PFSK-1 (cell line): Measurements from ENCODE around the gene TK2.

Experiments used
- FOXP2 ChIP-seq: optimal IDR thresholded peaks from 2 replicates; pipeline ENCODE3; 2011; ENCODE audit warnings: borderline replicate concordance, control low read depth, inconsistent platforms; ENCODE audit not compliant: insufficient read depth; ENCODE audit errors: extremely low read length, extremely low read depth
- POLR2AphosphoS5 ChIP-seq: IDR thresholded peaks from 2 replicates; pipeline ENCODE4 v1.6.1; 2012; ENCODE audit warnings: low read depth, mild to moderate bottlenecking, control low read depth, low read length, moderate library complexity
- REST ChIP-seq, 2 experiments: IDR thresholded peaks; 2 replicates each; pipeline versions ENCODE4 v1.6.1 to v1.8.0; 2011 to 2012; ENCODE audit warnings: low read depth in 2 of 2, low read length in 2 of 2, control low read depth in 1 of 2, inconsistent platforms in 1 of 2, mild to moderate bottlenecking in 1 of 2, moderate library complexity in 1 of 2; ENCODE audit not compliant: insufficient read depth in 1 of 2
- SIN3A ChIP-seq: IDR thresholded peaks from 2 replicates; pipeline ENCODE4 v1.6.1; 2012; ENCODE audit warnings: mild to moderate bottlenecking, low read length, moderate library complexity, borderline replicate concordance; ENCODE audit not compliant: insufficient read depth
- TAF1 ChIP-seq: IDR thresholded peaks from 2 replicates; pipeline ENCODE4 v1.6.1; 2012; ENCODE audit warnings: low read length, control low read depth, borderline replicate concordance; ENCODE audit not compliant: insufficient read depth

GRCh38 chr16:66509576-66509975, 40.3 kb downstream of the TK2 start:
- no peak for TF ChIP-seq TAF1
- no peak for TF ChIP-seq POLR2AphosphoS5
- TF ChIP-seq REST (IDR thresholded peaks at IDR 0.05; ENCODE audit: insufficient read depth in 1 of 2, low read depth in 2 of 2, low read length in 2 of 2), result no peak
- no peak for TF ChIP-seq SIN3A
- TF ChIP-seq FOXP2, result no peak
